ENCODE results near the gene DHRS12.
"Not testable (repeated sequence)": the region's sequence is repeated elsewhere in the genome, so short reads cannot be mapped to it uniquely, and the experiment has no call there.

DHRS12 gene

DNA sequence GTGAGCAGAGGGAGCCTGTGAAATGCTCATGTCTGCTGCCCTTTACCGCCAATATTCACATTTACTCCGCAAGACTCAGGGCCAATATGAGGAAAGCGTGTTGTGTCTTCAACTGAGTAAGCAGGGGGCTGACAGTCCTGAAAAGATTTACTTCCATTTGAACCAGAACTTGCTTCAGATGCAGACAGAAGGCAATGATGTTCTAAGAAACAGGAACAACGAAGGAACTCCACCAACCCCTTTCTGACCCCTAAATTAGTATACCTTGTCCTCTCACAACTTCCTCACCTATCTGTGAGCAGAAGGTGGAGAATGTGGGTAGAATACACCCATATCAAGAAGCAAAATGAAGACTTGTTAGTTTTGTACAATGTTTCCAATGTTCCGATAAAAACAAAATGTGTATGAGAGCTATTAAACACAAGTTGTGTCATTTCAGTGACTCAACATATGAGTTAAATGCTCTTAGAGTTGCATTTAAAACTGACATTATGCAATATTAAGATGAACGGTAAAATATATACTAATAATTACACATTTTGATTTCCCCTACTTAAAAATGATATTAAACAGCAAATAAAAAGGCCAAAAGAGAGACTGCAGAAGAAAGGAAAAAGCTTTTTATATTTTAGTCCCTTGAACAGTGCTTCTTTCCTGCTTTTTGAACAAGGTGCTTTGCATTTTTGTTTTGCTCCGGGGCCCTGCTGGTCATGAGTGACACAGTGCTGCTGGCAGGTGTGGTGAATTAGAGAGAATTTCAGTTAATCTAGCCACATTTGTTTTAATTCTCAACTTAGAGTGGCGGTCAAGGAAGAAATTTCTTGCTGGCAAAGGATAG lies 25.0 kb upstream of the DHRS12 start:
- DNase-seq (ENCODE audit: low read depth), result no peak

DNA sequence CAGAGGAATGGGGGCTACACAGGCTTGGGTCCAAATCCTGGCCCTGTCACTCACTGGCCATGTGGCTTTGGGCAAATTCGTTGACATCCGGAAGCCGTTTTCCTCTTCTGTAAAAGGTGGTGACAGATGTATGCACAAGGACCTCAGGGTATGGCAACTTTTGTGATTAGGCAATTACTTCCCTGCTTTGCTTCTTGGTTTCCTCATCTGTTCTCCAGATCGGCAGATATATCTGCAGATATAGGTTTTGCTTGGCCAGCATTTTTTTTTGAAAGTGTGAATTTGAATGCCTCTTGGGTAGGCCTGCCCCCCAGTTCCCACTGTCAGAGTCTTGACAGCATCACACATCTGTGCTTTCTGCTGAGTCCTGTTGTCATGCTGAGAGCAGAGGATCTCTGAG lies 23.3 kb upstream of the DHRS12 start:
- no peak for DNase-seq (ENCODE audit: low read depth)

DNA sequence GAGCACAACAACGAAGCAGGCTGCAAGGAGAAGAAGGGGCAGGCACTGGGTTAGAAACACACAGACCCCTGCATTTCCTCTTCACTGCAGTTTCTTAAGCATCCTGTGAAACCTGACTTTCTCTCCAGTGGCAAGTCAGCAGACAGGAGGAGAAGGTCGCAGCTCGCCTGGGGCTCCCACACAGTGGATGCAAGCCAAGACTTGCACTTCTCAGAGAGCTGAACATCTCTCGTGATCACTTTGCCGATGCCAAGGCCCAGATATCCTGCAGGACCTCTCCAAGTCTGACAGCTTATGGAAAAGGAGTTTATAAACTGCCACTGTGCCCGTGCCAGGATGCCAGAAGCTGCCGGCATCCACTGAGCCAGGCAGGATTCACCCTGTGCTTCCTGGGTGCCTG lies 22.6 kb upstream of the DHRS12 start:
- DNase-seq (ENCODE audit: low read depth), result no peak

DNA sequence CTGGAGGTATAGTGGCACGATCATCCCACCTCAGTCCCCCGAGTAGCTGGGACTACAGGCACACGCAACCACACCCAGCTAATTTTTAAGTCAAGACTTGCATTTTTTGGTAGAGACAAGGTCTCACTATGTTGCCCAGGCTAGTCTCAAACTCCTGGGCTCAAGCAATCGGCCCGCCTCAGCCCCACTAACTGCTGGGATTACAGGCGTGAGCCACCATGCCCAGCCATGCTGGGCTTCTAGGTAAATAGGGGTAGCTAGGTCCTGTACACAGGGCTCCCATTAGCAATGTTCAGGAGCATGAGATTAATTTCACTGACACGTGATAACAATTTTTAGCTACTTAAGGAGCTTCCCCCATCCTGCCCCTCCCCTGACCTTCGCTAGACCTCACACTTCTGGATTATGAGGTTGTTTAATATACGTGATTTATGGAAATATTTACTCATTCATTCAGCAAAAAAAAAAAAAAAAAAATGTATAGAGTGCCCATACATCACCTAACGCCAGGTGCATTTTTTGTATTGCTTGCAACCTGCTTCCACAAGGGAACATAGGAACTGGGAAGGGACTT lies 21.8 kb upstream of the DHRS12 start:
- no peak for DNase-seq (ENCODE audit: low read depth)

DNA sequence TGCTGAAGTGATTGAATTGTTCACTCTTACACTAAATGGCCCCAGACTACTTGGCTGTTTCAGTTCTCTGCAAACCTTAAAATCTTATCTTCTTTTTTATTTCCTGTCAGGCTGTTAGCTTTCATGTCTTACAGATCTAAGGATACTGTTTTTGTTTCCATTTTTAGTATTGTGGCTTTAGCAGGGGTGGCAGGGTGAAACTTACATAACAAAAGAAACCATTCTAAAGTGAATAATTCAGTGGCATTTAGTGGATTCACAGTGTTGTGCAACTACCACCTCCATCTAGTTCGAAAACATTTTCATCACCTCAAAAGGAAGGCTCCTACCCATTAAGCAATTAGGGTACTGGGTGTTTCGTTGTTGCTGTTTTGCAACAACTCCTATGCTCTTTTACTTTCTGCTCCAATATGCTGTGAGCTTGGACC lies 21.2 kb upstream of the DHRS12 start:
- no peak for DNase-seq (ENCODE audit: low read depth)

GRCh38 chr13:51824712-51825111 lies 20.7 kb upstream of the DHRS12 start:
- DNase-seq (ENCODE audit: low read depth), result not testable (repeated sequence)

DNA sequence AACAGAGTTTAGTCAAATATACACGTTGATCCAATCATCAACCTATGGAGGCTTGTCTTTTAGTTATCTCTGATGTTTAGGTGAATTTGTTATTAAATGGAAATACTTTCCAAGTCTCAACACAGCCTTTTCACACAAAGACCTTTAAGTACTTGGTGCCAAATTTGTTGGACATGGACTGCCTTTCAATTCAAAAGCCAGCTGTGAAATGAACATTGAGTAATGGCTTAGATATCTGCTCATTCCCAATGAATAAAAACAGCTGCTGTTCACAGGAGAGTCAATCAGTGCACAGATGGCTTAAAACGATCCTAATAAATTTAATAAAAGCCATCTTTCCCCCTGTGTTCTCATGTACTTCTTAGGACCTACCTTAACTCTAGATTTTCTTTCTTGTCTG lies 19.9 kb upstream of the DHRS12 start:
- no peak for DNase-seq (ENCODE audit: low read depth)

- DNase-seq (ENCODE audit: low read depth), result no peak
Measured at GRCh38 chr13:51823359-51823758, 19.4 kb upstream of the DHRS12 start.

GRCh38 chr13:51822106-51822815 lies 18.3 kb upstream of the DHRS12 start:
- DNase-seq (ENCODE audit: low read depth), result no peak

GRCh38 chr13:51821606-51822005 lies 17.6 kb upstream of the DHRS12 start:
- DNase-seq (ENCODE audit: low read depth), result no peak

DNA sequence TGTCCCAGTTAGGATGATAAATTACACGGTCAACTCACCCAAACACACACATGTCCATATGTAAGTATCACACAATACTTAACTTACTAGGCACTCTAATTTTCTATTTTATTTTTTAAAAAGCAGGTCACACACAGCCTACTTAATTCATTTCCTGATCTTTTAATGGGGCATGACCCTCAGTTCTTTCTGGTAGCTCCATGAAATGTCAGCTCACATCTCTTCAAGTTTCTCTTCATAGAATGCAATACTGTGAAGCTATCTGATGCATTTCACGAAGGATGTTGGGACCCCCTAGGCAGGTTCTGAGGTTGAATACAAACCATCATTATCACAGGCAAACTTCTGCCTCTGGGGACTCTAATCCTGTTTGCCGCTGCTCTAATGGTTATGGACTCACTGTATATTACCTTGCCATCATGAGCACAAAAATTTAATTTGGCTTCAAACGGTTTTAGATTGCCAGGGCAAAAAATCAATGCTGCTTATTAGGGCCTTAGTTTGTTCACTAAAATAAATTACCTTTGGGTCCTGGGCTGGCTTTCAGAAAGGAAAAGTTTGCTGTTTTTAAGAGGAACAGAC lies 16.1 kb upstream of the DHRS12 start:
- no peak for DNase-seq (ENCODE audit: low read depth)

DNA sequence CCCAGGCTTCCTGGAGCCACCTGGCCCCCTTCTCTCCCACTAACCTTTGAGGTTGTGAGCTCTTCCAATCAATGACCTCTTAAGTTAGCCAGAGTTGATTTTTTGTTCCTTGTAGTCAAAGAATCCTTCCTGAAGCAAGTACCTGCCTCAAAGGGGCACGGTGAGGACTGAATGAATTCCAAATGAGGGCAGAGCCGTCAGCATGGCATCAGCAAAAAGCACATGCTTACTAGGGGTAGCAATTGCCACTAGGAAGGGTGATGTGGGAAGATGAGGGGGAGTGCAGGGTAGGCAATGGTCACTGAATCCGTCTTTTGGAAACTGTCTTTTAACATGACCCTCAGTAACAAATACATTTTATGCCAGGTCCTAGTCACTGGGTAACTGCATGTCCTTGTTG lies 15.6 kb upstream of the DHRS12 start:
- no peak for DNase-seq (ENCODE audit: low read depth)

- DNase-seq (ENCODE audit: low read depth), result peak; percentile 45
Measured at GRCh38 chr13:51818781-51819511, 15.0 kb upstream of the DHRS12 start.

- no peak for DNase-seq (ENCODE audit: low read depth)
Measured at GRCh38 chr13:51818276-51818675, 14.3 kb upstream of the DHRS12 start.

DNA sequence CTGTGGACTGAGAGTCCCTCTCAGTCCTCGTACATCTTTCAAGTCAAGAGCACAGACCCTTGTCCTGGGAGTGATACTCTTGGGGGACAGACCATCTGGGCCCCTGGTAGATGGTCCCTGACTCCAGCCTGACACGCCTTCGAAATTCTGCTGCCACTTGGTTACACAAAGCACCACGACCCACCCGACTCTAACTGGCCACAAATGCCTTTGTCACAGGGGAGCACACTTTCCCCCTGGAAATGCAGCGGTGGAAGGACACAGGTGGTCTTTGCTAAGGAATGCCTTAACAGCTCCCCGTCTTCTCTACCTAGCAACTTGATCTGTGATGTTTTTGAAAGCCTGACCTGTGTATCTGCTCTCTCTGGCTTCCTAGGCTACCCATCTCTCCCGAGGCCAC lies 13.8 kb upstream of the DHRS12 start:
- no peak for DNase-seq (ENCODE audit: low read depth)

- no peak for DNase-seq (ENCODE audit: low read depth)
Measured at GRCh38 chr13:51816604-51817249, 12.8 kb upstream of the DHRS12 start.

DNA sequence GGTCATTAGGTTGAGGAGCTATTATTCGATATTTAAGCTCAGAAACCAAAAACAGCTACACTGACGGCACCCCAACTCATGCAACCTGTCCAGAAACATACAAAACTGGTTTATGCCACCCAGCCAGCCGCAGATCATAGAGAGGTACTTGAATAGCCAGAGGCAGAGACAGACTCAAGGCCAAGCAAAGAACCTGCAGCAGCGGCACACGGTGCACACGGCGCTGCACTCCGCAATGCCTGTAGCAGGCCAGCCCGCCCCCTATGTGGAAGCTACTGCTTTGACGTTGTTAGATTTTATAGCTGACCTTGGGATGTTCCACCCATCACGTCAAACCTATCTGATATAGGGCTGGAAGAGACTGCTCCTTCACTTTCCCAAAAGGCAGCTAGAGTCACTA lies 11.9 kb upstream of the DHRS12 start:
- DNase-seq (ENCODE audit: low read depth), result no peak

DNA sequence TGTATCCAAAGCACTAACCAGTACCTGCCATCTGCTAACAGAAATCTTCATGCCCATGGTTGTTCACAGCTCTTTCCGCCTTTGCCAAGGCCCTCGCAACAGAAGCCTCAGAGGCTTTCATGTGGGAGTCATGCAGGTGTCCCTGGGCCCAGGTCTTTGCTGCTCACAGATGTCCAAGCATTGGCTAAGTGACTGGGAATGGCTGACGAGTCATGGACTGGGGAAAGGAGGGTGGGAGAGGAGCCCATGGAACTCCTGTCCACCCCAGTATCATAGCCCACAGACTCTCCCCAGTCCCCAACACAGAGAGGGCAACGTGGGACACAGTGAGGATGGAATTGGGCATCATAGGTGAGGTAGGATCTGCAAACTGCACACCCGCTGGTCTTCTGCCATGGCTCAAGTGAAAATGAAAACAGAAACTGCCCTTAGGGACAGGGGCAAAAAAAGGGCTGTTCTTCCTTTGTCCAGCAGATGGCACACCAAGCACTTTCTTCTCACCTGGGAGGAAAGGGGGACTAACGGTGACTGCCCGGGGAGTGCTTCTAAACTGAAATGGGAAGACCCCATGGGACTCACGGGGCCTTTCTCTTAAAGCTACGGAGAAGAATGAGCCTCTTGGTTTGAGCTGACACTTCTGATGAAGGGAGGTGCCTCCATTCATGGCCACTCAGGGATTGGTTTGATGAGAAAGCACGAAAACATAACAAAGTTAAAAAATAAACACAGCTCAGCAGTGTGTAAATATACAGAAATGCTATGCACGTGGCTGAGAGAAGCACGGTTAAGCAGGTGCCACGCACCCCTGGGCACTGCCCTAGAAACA lies 11.1 kb upstream of the DHRS12 start:
- DNase-seq (ENCODE audit: low read depth), result peak; percentile 54

DNA sequence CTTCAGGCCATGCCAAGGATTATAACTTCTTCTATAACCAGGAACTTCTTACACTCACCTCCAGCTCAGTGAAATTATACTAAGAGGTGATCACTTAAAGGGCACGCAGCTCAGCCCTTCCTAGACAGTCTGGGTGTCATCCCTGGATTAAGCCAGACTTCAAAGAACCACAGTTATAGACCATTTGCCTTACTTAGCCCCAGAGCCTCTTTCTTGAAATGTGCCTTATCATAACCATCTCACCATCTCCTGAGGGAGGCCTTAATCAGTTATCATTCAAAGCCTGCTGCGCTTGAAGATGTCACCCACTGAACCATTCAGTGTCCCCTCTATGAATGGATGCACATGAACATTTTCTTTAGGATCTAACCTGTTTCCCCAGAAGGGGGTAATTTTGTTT lies 10.1 kb upstream of the DHRS12 start:
- DNase-seq (ENCODE audit: low read depth), result no peak

DNA sequence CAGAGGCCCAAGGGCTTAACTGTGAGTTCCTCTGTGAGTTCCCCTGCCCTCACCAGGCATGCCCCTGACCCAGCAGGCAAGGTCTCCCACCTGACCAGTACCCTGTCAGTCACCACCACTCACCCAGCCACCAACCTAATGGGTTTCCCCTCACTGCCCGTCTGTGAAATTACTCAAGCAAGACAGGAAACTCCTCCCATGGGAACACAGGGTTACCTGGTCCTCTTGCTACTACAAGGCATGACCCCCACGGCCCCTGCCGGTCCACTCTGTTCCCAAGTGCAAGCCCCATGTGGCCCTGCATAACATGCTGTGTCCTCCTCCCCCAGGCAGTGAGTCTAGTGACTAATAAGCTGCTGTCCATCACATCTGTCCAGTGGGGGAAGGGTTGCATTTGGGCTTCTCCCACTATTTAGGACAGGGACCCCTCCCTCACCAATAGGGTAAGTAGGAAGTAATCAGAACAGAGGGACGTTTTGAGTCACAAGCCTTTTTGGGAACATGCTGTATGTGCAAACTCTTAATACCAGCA lies 8.0 kb upstream of the DHRS12 start:
- DNase-seq (ENCODE audit: low read depth), result no peak
